Thoracic aorta (tissue), 2 donors: ENCODE data around the gene LRP2. TPM values are rescaled to one million over a fixed set of nuclear protein-coding genes. Genes with fewer than 3 reads are reported as not detected.

Experiments used
- ATAC-seq: fragments of 150-250 bp; one replicate; pipeline ENCODE4 v1.8.0; 2017; ENCODE audit warnings: low read depth; ENCODE audit not compliant: insufficient number of reproducible peaks, low FRiP score
- DNase-seq: peaks from one replicate; pipeline ENCODE4 v3.0.0-alpha.2; 2020; ENCODE audit warnings: low spot score
- H3K27ac ChIP-seq, 2 donors: fragments of 200-600 bp; sonication (generic); 1 replicate in 1 of 2; 2 replicates in 1 of 2; pipeline ENCODE4 v1.5.1; 2016; ENCODE audit warnings: mild to moderate bottlenecking in 2 of 2, moderate library complexity in 2 of 2
- H3K27me3 ChIP-seq: fragments of 200-600 bp; sonication (generic); replicated peaks from 2 replicates; pipeline ENCODE4 v1.6.0; 2016; ENCODE audit warnings: mild to moderate bottlenecking; ENCODE audit not compliant: insufficient read depth
- H3K36me3 ChIP-seq: fragments of 200-600 bp; sonication (generic); one replicate; pipeline ENCODE4 v1.5.1; 2016
- H3K4me1 ChIP-seq, 2 donors: fragments of 200-600 bp; sonication (generic); 1 replicate in 1 of 2; 2 replicates in 1 of 2; pipeline versions ENCODE4 v1.5.1 to v1.6.0; 2016; ENCODE audit warnings: low read depth in 2 of 2, mild to moderate bottlenecking in 1 of 2; ENCODE audit not compliant: control insufficient read depth in 1 of 2
- H3K4me3 ChIP-seq: fragments of 200-600 bp; sonication (generic); 2 replicates; pipeline ENCODE4 v1.5.1; 2016; ENCODE audit warnings: mild to moderate bottlenecking
- H3K9me3 ChIP-seq: fragments of 200-600 bp; sonication (generic); 2 replicates; pipeline ENCODE4 v1.5.1; 2016
- CTCF ChIP-seq: fragments of 200-600 bp; sonication (generic); IDR thresholded peaks from one replicate; pipeline ENCODE4 v1.5.1; 2019; ENCODE audit warnings: antibody characterized with exemption
- total RNA-seq, 2 donors: library from RNA; depleted of rRNA; stranded (reverse); fragments of >200 nt; gene quantifications; one replicate each; pipeline versions ENCODE4 v1.1.0 to v1.2.3, GENCODE V29; 2016

The LRP2 gene
- total RNA-seq, 2 donors from 2014 or later = 0.07 to 0.14 TPM

- peaks cover 0 to 4% of the 10 kb centered on the region in 2 donors for H3K4me1 ChIP-seq
- no peak for DNase-seq
- no peaks in the 10 kb centered on the region for H3K9me3 ChIP-seq
- TF ChIP-seq CTCF = no peak
- no peak overlapping the region for H3K4me3 ChIP-seq
- H3K36me3 ChIP-seq = no peaks in the 10 kb centered on the region
- H3K27ac ChIP-seq = no peak overlapping the region
- no peaks in the 10 kb centered on the region for H3K27me3 ChIP-seq
- no peak for ATAC-seq
These were observed 61.5 kb downstream of the LRP2 start for GRCh38 chr2:169300636-169301530.

GRCh38 chr2:169298007-169298406, 64.3 kb downstream of the LRP2 start:
- Histone ChIP-seq H3K27me3 (no peaks in the 10 kb centered on the region), H3K4me3 (no peak overlapping the region), H3K27ac (no peak overlapping the region), H3K9me3 (no peaks in the 10 kb centered on the region), H3K36me3 (no peaks in the 10 kb centered on the region), H3K4me1 (no peaks in the 10 kb centered on the region)
- no peak for DNase-seq
- TF ChIP-seq CTCF = no peak
- no peak for ATAC-seq

DNA sequence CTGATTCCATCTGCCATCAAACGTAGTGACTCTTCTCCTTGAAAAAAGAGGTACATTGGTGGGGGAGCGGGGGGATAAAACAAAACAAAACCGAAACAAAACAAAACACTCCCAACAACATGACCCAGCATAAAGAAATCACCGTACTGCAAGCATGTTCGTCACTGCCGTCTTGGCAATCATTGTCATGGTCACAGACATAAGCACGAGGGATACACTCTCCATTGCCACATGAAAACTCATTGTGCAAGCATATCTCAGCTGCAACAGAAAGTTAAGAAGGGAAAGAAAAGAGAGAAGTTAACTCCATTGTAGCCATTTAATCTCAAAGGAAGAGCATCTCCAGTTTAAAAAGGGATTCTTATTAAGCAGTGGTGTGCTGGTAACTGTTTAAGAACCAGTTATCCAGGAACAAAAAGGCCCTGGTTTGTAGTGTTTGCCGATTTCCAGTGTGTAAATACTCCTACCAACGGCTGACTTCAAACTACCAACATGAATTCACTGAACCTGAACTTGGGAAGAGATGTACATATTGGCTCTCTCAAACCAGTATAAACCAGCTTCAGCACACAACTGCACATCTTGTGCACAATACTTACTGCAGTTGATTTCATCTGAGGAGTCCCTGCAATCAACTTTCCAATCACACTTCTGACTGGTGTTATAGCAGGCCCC, 68.2 kb downstream of the LRP2 start:
- Histone ChIP-seq H3K36me3 (no peaks in the 10 kb centered on the region), H3K4me1 (no peaks in the 10 kb centered on the region), H3K4me3 (no peak overlapping the region), H3K27me3 (no peaks in the 10 kb centered on the region), H3K9me3 (no peaks in the 10 kb centered on the region), H3K27ac (no peak overlapping the region)
- no peak for DNase-seq
- ATAC-seq = no peak
- no peak for TF ChIP-seq CTCF

- DNase-seq (no peak), ATAC-seq (no peak)
- Histone ChIP-seq H3K27me3 (no peaks in the 10 kb centered on the region), H3K9me3 (no peaks in the 10 kb centered on the region), H3K4me1 (no peaks in the 10 kb centered on the region), H3K4me3 (no peak overlapping the region), H3K27ac (no peak overlapping the region), H3K36me3 (no peaks in the 10 kb centered on the region)
- TF ChIP-seq CTCF = no peak
These were observed 70.8 kb downstream of the LRP2 start for GRCh38 chr2:169291517-169291916.

DNA sequence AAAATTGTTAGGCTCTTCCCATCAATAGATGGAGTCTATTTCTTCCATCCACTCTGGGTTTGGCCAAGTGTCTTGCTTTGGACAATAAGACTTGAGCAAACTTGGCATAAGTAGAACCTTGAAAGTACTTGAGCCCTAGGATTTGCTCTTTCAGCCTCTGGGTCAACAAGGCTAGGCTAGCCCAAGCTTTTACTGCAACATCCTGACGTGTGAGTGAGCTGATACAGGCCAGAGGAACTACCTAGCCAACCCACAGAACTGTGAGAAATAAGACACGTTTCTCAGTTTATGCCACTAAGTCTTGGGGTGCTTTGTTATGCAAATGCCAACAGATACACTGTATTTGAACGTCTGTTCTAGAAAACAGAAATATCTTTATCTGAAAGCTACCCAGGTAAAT, 71.9 kb downstream of the LRP2 start:
- no peaks in the 10 kb centered on the region for H3K9me3 ChIP-seq
- no peaks in the 10 kb centered on the region for H3K27me3 ChIP-seq
- H3K4me1 ChIP-seq = no peaks in the 10 kb centered on the region
- ATAC-seq (no peak), DNase-seq (no peak)
- no peak overlapping the region for H3K27ac ChIP-seq
- TF ChIP-seq CTCF = no peak
- H3K36me3 ChIP-seq = no peaks in the 10 kb centered on the region
- H3K4me3 ChIP-seq = no peak overlapping the region
